OCI-LY7 (cell line): Measurements from ENCODE around the gene COCH. TPM values are rescaled to one million over a fixed set of nuclear protein-coding genes. Genes with fewer than 3 reads are reported as not detected.

Experiments used
- BruUV-seq: library from RNA; stranded (reverse); fragments of 400-500 nt; replicated peaks from 2 replicates; lab custom pipeline; 2021; lab: Mats Ljungman, UMichigan
- CTCF ChIA-PET: fragments of 300-600 bp; sonication (Branson Sonifier 250); formaldehyde crosslinking; loops from one replicate; lab custom pipeline; 2022; ENCODE audit warnings: antibody characterized with exemption; ENCODE audit not compliant: unreplicated experiment; lab: Charles Lee
- POLR2A ChIA-PET: fragments of 300-600 bp; sonication (Branson Sonifier 250); formaldehyde crosslinking; loops from one replicate; lab custom pipeline; 2022; ENCODE audit warnings: antibody characterized with exemption; lab: Charles Lee
- DNase-seq: peaks from one replicate; pipeline ENCODE4 v3.0.0-alpha.2; 2015; ENCODE audit warnings: low spot score
- H2AFZ ChIP-seq: fragments of 200-600 bp; sonication (generic), shearing (Covaris generic); 2 replicates; pipeline ENCODE4 v1.6.1; 2014; ENCODE audit warnings: mild to moderate bottlenecking, antibody characterized with exemption, low read length, moderate library complexity
- H3K27ac ChIP-seq: fragments of 200-600 bp; sonication (generic); 2 replicates; pipeline ENCODE4 v1.5.1; 2014; ENCODE audit warnings: mixed run types, low read depth, mild to moderate bottlenecking, moderate library complexity, low read length, inconsistent platforms; ENCODE audit not compliant: poor library complexity, severe bottlenecking
- H3K36me3 ChIP-seq: fragments of 200-600 bp; sonication (generic); 2 replicates; pipeline ENCODE4 v1.6.1; 2014; ENCODE audit warnings: mild to moderate bottlenecking, antibody characterized with exemption, low read length, moderate library complexity, mixed read lengths; ENCODE audit not compliant: insufficient read depth
- H3K4me1 ChIP-seq: fragments of 200-600 bp; sonication (generic); 2 replicates; pipeline ENCODE4 v1.5.1; 2014; ENCODE audit warnings: mild to moderate bottlenecking, low read length; ENCODE audit not compliant: insufficient read depth, poor library complexity, severe bottlenecking
- H3K4me2 ChIP-seq: fragments of 200-600 bp; sonication (generic); 2 replicates; pipeline ENCODE4 v1.6.1; 2014; ENCODE audit warnings: mild to moderate bottlenecking, low read length
- H3K4me3 ChIP-seq: fragments of 200-600 bp; sonication (generic); 2 replicates; pipeline ENCODE4 v1.5.1; 2014; ENCODE audit warnings: mild to moderate bottlenecking, low read depth, low read length; ENCODE audit not compliant: poor library complexity, severe bottlenecking
- H3K79me2 ChIP-seq: fragments of 200-600 bp; sonication (generic); 2 replicates; pipeline ENCODE4 v1.6.1; 2016; ENCODE audit warnings: low read depth, mild to moderate bottlenecking, low read length, moderate library complexity, mixed read lengths; ENCODE audit not compliant: insufficient read depth
- H3K9me2 ChIP-seq: fragments of 200-600 bp; sonication (generic); 2 replicates; pipeline ENCODE4 v1.6.1; 2016; ENCODE audit warnings: mild to moderate bottlenecking, low read length, mixed read lengths; ENCODE audit not compliant: insufficient read depth
- H3K9me3 ChIP-seq: fragments of 200-600 bp; sonication (generic); 2 replicates; pipeline ENCODE4 v1.6.1; 2014; ENCODE audit warnings: mild to moderate bottlenecking, mixed run types, low read length, mixed read lengths
- H4K20me1 ChIP-seq: fragments of 200-600 bp; sonication (generic); 2 replicates; pipeline ENCODE4 v1.6.1; 2014; ENCODE audit warnings: mild to moderate bottlenecking, antibody characterized with exemption, low read length, moderate library complexity, mixed read lengths; ENCODE audit not compliant: insufficient read depth
- CTCF ChIP-seq: fragments of 200-600 bp; sonication (generic); conservative IDR thresholded peaks from 2 replicates; pipeline ENCODE4 v1.5.1; 2014; ENCODE audit warnings: mild to moderate bottlenecking, antibody characterized with exemption, low read length, moderate library complexity, mixed read lengths
- EZH2phosphoT487 ChIP-seq: fragments of 200-600 bp; sonication (generic); IDR thresholded peaks from 2 replicates; pipeline ENCODE4 v1.6.1; 2018; ENCODE audit warnings: low read depth, borderline replicate concordance, mild to moderate bottlenecking, mixed run types, antibody characterized with exemption, low read length, moderate library complexity, mixed read lengths
- intact Hi-C: fragments of 100-400 bp; cut with micrococcal nuclease; formaldehyde crosslinking; loops from one replicate; pipeline ENCODE4 v1.10.0; 2022; ENCODE audit not compliant: unreplicated experiment
- total RNA-seq, 2 experiments: library from RNA; depleted of rRNA in 1 of 2; stranded (reverse); fragments of >200 nt in 1 of 2; shearing (Covaris generic) in 1 of 2; gene quantifications; 2 replicates each; pipeline ENCODE4 v1.2.3, GENCODE V29; 2014 to 2022

Gene COCH
- total RNA-seq, 2 experiments from 2014 or later, result 18.7 to 19.8 TPM

DNA sequence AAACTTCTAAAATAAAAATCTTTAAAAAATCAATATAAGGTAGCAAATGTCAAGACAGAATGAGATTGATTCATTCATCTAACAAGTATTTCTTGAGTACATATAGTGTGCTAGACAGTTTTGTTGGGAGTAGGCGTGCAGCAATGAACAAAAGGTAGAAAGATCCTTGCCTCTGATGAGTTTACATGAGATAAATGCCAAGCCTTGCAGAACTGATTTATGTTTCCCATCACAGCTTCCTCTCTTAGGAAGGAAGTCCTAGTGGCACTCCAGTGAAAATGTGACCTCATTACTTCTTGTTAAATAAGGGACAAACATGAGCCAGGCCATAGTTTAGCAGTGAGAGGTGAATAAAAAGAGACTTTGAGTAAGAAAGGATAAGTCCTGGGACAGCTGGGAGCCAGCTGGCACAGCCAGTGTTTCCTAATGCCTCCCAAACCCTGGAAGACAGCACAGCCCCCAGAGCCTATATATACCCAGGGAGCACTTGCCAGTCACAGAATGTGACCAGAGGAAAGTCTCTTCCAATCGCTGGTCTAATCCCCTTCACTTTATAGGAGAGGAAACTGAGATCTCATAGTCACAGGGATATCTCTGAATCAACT is 4.7 kb upstream of the COCH start:
- no peak for DNase-seq
- no peak overlapping the region for H2AFZ ChIP-seq
- CTCF ChIA-PET, result no interaction called here
- H3K9me3 ChIP-seq, result no peaks in the 10 kb centered on the region
- H4K20me1 ChIP-seq, result no peaks in the 10 kb centered on the region
- POLR2A ChIA-PET, result interaction anchor here (0.7 kb wide), 1 partner anchor 263 kb away, joined by 3 read pairs; no protein-coding TSS in a partner anchor
- peaks cover 5% of the 10 kb centered on the region for H3K4me1 ChIP-seq
- no peak overlapping the region for H3K4me3 ChIP-seq
- intact Hi-C loops, result loop anchor here (5.0 kb wide), 2 partner anchors 213 to 338 kb away; partner anchors contain the start of gene HECTD1
- no peak overlapping the region for H3K27ac ChIP-seq
- no peak overlapping the region for H3K4me2 ChIP-seq
- H3K79me2 ChIP-seq, result no peaks in the 10 kb centered on the region
- BruUV-seq, result no TSS peak
- H3K9me2 ChIP-seq, result no peaks in the 10 kb centered on the region
- H3K36me3 ChIP-seq, result no peaks in the 10 kb centered on the region
- TF ChIP-seq CTCF (no peak), EZH2phosphoT487 (no peak)

DNA sequence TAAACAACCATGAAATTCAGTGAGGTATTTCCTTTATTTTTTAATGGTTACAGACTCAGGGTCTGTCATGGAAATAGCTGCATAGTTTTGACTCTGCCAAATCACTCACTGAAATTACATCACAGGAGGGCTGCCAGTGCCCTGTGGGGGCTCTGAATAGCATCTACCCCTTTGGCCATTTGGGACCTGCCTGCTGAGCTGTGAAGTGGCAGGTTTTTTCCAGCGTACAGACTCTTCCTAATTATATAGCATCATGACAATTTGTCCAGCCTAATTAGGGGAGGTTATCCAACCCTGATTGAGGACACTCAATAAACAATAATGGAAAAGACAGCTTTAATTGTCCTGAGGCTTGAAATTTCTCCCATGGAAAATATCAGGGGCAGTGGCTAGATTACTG is 1.8 kb upstream of the COCH start:
- no peaks in the 10 kb centered on the region for H4K20me1 ChIP-seq
- H3K4me2 ChIP-seq, result no peak overlapping the region
- no peak for TF ChIP-seq EZH2phosphoT487
- TF ChIP-seq CTCF, result no peak
- no peak overlapping the region for H2AFZ ChIP-seq
- H3K9me2 ChIP-seq, result no peaks in the 10 kb centered on the region
- BruUV-seq, result no TSS peak
- H3K27ac ChIP-seq, result no peak overlapping the region
- no peak overlapping the region for H3K4me3 ChIP-seq
- POLR2A ChIA-PET, result interaction anchor here (0.6 kb wide), 1 partner anchor 227 kb away, joined by 5 read pairs; no protein-coding TSS in a partner anchor
- CTCF ChIA-PET, result no interaction called here
- intact Hi-C loops, result loop anchor here (5.0 kb wide), 2 partner anchors 210 to 335 kb away; partner anchors contain the start of gene HECTD1
- H3K79me2 ChIP-seq, result no peaks in the 10 kb centered on the region
- no peak for DNase-seq
- no peaks in the 10 kb centered on the region for H3K36me3 ChIP-seq
- peaks cover 11% of the 10 kb centered on the region for H3K4me1 ChIP-seq
- no peaks in the 10 kb centered on the region for H3K9me3 ChIP-seq
